HG03442 (cell line): Measurements from ENCODE around the gene C1QTNF1.

ENCODE experiments used
- ATAC-seq: cut with Tn5 transposase; IDR thresholded peaks from one replicate; pipeline ENCODE4 v1.9.1; 2021; ENCODE audit warnings: mild to moderate bottlenecking, moderate library complexity; ENCODE audit not compliant: unreplicated experiment

The C1QTNF1 gene, protein sequence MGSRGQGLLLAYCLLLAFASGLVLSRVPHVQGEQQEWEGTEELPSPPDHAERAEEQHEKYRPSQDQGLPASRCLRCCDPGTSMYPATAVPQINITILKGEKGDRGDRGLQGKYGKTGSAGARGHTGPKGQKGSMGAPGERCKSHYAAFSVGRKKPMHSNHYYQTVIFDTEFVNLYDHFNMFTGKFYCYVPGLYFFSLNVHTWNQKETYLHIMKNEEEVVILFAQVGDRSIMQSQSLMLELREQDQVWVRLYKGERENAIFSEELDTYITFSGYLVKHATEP

DNA sequence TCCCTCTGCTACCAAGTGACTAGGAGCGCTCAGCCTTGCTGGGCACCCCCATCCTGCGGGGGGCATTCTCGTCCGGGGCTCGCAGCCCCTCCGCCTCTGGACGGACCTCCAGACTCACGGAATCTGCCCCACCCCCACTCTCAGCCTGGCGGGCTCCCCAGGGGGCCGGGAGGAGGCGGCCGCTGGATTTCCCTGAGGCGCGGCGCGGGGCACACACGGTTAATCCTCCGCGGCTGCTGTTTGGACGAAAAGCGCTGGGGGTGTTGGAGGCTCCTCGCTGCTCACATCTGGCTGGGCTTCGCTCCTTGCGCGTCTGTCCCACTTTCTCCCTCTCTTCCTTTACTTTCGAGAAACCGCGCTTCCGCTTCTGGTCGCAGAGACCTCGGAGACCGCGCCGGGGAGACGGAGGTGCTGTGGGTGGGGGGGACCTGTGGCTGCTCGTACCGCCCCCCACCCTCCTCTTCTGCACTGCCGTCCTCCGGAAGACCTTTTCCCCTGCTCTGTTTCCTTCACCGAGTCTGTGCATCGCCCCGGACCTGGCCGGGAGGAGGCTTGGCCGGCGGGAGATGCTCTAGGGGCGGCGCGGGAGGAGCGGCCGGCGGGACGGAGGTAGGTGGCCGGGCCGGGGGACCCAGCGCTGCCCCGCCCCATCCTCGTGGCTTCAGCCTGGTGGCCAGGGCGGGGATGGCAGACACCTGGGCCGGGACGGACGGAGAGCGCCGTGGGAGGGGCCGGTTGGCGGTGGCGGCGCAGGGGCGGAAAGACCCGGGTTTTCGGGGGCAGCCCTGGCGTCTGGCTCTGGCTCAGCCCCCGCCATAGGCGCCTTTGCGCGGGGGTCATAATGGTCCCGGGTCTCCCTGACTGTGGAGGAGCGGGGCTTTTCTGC, at the start of gene C1QTNF1:
TSS of gene C1QTNF1 (plus strand) at position 284 of the 886 bp plus-strand sequence. CDS start 19,800 bp downstream, outside the sequence.
- no peak for ATAC-seq

DNA sequence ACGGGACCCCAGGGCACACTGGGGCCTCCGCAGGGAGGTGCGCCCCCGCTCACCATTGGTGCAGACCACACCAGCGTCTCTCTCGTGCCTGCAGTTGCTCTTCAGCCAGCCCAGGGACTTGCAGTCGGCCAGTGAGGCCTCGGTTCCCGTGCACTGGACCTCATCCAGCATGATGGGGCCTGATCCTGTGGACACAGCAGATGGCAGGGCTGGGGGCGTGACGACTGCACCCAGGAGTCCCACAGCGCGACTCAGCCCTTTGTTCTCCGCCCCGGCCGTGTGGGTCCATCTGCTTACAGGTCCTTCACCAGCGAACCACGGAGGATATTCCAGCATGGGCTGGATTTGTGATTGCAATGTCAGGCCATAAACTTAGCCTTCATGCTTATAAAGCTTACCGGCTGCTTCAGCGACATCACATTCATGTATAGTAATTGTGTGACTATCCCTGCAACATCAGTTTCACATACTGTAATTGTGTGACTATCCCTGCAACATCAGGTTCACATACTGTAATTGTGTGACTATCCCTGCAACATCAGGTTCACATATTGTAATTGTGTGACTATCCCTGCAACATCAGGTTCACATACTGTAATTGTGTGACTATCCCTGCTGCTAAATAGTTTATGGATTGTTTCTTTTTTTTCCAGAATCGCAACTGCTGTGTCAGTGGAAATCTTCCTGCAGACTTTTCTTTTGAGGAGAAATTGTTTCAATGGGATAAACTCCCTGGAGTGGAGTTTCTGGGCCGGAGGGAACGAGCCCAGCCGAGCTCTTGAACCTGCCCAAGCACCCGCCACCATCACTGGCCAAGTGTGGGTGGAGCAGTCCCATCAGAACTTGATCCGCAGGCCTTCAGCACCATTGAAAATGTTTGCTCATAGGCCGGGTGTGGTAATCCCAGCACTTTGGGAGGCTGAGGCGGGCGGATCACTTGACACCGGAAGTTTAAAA, 49.1 kb upstream of the C1QTNF1 start:
- ATAC-seq = no peak

DNA sequence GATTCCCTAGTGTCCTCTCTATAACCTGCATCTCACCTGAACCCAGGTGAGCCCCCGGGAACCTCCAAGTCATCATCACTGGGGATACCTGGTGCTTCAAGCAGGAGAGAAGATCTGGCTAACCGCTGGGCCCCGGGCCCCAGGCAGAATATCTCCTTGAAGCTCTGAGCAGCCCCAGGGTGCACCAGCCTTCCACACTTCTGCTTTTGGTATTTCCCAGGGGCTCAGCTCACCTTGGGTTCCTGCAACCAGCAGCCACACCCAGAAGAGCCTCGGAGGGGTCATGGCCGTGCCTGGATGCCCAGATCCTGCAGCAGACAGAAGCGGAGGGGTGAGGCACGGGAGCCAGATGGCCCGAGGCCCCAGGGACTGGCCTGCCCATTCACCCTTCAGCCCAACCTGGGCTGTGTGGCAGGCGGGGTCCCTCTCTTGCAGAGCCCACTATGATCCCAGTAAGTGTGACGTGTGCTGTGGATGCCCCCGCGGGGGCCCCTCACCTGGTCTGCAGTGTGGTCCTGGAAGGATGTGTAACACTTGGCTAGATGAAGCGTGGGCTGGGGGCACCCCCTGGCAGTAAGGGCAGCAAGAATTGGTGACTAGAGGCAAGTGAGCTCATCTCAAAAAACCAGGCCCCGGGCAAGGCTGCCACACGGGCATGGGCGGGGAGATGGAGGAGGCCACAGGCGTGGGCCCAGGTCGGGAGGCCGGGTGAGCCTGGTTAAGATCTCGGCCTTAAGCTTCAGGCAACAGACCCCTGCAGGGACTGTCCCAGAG, 46.9 kb upstream of the C1QTNF1 start:
- ATAC-seq = no peak

DNA sequence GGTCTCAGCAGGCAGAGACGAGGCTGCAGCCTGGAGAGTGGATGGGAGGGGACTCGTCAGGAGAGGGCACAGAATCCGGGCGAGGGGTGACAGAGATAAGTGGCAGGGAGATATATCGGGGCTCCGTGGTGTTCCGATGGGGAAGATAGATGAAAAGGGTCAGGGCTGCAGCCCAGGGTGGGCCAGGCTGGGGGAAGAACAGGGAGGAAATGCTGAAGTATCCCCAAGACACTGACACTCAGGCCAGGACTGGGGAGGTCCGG, 46.4 kb upstream of the C1QTNF1 start:
- ATAC-seq = no peak

- ATAC-seq = no peak
Observed at GRCh38 chr17:78977997-78978973, 45.7 kb upstream of the C1QTNF1 start.

DNA sequence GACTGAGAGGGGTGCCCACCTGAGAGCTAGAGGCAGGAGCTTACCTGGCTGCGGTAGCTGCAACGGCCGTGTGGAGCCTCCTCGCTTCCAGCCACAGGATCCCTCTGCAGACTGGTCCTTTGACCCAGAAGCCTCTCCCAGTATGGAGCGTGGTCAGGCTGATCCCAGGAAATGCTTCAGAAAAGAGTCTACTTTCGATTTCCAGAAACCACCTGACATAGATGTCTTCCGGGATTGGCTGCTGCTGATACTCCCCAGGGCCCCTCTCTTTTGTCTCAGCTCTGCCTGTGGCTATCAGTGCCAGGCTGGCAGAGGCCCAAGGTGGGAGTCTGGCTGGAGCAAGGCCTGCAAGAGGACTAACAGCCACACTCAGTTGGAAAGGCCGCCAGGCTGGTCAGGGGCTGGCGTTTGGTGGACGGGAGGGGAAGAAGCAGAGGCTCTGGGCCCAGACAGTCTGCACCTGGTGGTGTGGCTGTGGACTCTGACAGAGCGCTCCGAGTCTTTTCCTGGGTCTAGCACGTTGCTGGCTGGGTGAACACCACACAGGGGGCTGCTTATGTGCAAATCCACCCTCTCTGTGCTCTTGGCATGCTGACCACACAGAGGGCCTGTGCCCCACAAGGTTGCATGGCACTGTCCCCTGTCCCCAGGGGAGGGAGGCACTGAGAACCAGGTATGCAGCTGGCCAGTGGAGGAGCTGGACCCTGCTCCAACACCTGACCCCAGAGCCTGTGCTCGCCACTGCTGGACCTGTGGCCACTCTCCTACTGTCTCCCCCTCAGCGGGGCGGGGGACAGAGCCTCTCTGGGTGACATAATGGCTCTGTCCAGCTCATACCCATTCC, 44.0 kb upstream of the C1QTNF1 start, which contains the start of gene LGALS3BP:
TSS of gene LGALS3BP (minus strand) at position 144 of the 844 bp plus-strand sequence. CDS start 2,732 bp downstream, outside the sequence.
- ATAC-seq = no peak

GRCh38 chr17:78980624-78980972, 43.4 kb upstream of the C1QTNF1 start:
- no peak for ATAC-seq

DNA sequence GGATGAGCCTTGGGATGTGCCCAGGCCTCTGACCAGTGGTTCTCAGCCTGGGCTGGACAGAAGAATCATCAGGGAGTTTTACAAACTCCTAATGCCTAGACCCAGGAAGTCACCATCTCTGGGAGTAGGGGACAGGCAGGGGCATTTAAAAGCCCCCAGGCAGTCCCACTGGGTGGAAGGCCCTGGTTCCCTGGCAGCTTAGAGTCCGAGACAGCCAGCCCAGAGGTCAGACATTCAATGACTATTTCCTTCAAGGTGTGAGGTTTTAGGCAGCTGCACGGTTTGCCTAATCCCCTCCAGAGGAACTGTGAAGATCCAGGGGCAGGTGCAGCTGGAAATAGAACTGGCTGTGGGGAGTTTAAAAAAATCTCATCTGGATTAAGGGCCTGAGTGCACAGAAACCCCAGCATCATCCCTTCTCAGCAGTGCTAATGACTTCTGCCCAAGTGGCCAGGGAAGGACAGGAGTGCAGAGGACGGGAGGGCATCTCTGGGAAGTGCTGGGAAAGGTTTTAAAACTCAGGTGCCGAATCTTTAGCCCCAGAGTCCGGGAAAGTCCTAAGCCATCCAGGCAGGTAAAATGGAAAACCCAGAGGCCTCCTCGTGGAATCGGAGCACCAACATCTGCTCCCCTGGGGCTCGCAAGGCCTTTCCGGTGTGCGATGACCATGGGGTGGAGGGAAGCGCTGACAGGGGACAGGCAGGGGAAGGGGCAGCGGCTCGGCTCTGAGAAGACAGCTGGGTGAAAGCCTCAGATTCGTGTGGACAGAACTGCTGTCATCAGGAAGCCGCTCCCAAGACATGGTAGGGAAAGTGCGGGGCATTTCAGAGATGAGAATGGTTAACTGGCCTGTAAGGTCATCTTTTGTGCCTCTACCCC, 42.7 kb upstream of the C1QTNF1 start:
- no peak for ATAC-seq

GRCh38 chr17:78985395-78985794, 38.6 kb upstream of the C1QTNF1 start:
- no peak for ATAC-seq

DNA sequence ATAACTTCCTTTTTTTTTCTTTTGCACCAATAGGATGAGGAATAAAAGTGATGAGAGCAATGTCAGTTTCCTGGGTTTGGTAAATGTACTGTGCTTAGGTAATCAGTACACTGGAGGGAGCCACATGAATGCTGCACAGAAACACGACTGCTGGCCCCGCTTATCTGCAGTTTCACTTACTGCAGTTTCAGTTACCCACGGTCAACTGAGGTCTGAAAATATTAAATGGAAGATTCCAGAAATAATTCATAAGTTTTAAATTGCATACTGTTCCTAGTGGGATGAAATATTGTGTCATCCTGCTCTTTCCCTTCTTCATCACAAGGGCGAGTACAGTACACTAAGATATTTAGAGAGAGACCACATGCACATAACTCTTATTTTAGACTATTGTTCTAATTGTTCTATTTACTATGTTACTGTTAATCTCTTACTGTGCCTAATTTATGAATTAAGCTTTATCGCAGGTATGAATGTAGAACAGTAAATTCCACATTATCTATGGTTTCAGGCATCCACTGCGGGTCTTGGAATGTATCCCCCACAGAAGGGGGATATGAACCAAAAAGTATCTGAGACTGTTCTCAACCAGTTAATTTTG, 37.8 kb upstream of the C1QTNF1 start:
- ATAC-seq = no peak

GRCh38 chr17:78986649-78987328, 37.2 kb upstream of the C1QTNF1 start:
- no peak for ATAC-seq

GRCh38 chr17:78988152-78988551, 35.8 kb upstream of the C1QTNF1 start:
- no peak for ATAC-seq

GRCh38 chr17:78990349-78991016, 33.5 kb upstream of the C1QTNF1 start:
- ATAC-seq = no peak

DNA sequence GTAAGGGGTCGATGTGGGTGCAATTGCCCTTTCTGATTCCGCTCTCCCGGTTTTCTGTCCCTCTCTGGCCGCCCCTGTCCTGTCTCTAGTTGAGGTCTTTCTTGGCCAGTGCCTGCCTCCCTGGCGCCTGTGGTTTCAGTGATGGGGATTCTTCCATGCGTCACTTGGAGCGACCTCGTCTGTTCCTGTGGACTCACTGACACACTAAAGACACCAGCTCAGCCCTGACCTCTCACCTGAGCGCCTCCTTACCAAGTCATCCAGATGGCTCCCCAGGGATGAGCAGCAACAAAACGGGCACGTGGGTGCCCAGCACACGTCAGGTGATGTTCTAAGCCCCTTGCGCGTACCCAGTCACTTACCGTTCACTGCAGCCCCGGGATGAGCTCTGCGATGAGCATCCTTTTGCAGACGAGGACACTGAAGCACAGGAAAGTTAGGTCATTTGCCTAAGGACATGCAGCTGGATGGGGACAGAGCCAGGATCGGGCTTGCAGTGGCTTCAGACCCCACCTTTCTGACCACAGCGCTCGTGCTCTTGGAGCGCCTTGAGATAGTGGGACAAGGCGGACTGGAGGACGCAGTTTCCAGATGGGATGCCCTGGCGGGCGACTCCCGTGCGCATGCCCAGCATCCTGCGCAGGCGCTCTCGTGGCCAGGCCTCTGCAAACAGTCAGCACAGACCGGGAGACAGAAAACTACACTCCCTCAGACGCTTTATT, 32.8 kb upstream of the C1QTNF1 start:
- ATAC-seq = no peak

DNA sequence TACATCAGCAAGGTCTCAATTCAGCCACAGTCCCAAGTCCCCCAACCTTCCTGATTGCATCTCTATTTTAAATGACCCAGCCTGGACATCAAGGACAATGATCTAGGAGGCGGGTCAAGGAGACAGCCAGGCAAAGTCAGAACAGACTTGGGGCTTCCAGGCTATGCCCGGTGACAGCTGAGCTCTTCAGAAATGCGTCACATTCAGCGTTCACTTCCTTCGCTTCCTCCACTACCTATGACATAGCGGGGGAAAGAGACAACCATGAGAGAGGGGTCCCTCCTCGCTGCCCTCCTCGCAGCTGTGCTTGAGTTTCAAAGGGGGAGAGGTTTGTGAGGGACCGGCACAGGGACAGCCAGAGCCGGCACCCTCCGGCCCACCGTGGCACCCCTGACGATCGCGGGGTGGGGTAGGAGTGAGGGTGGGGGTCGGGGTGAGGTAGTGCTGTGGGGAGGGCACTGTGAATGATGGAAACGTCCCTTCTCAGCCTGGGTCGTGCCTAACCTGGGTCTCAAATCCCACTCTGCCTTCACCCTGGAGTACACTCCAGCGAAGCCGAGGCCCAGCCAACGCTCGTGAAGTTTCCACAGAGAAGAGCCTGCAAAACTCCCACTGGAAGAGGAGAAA, 31.9 kb upstream of the C1QTNF1 start:
- no peak for ATAC-seq
